ENCODE measurements around the gene RNF180.
A peak's percentile ranks its signal among the peaks of the same experiment; 100 is the strongest.
"Not testable (repeated sequence)": the region's sequence is repeated elsewhere in the genome, so short reads cannot be mapped to it uniquely, and the experiment has no call there.

RNF180 gene

GRCh38 chr5:64180661-64181343 lies 15.2 kb downstream of the RNF180 start:
- DNase-seq = no peak

- DNase-seq = no peak
Observed at GRCh38 chr5:64181440-64181839, 15.8 kb downstream of the RNF180 start.

- no peak for DNase-seq
Observed at GRCh38 chr5:64183956-64184355, 18.3 kb downstream of the RNF180 start.

- DNase-seq = no peak
Observed at GRCh38 chr5:64184832-64185231, 19.2 kb downstream of the RNF180 start.

- DNase-seq = no peak
Observed at GRCh38 chr5:64188776-64189175, 23.1 kb downstream of the RNF180 start.

GRCh38 chr5:64190562-64191306 lies 25.1 kb downstream of the RNF180 start:
- DNase-seq = no peak

GRCh38 chr5:64195981-64196380 lies 30.3 kb downstream of the RNF180 start:
- DNase-seq = no peak

GRCh38 chr5:64199425-64199824 lies 33.8 kb downstream of the RNF180 start:
- DNase-seq = no peak

GRCh38 chr5:64201996-64202395 lies 36.4 kb downstream of the RNF180 start:
- DNase-seq = no peak

GRCh38 chr5:64206653-64207052 lies 41.0 kb downstream of the RNF180 start:
- DNase-seq = no peak

- peak in 1 of 2 donors; percentile 11 for DNase-seq
Observed at GRCh38 chr5:64207978-64208377, 42.3 kb downstream of the RNF180 start.

- DNase-seq = no peak
Observed at GRCh38 chr5:64209353-64209752, 43.7 kb downstream of the RNF180 start.

GRCh38 chr5:64210866-64211265 lies 45.2 kb downstream of the RNF180 start:
- DNase-seq = peak in 1 of 2 donors; percentile 17

GRCh38 chr5:64213011-64213410 lies 47.4 kb downstream of the RNF180 start:
- DNase-seq = no peak

- DNase-seq = peak in 1 of 2 donors; percentile 5
Observed at GRCh38 chr5:64213531-64213930, 47.9 kb downstream of the RNF180 start.

GRCh38 chr5:64214132-64214531 lies 48.5 kb downstream of the RNF180 start:
- DNase-seq = no peak

GRCh38 chr5:64221911-64222310 lies 56.3 kb downstream of the RNF180 start:
- DNase-seq = no peak

- DNase-seq = not testable (repeated sequence)
Observed at GRCh38 chr5:64225286-64225981, 59.8 kb downstream of the RNF180 start.

- not testable (repeated sequence) for DNase-seq
Observed at GRCh38 chr5:64227131-64227537, 61.5 kb downstream of the RNF180 start.

GRCh38 chr5:64229163-64229774 lies 63.6 kb downstream of the RNF180 start:
- peak in 1 of 2 donors; percentile 44 for DNase-seq

GRCh38 chr5:64260756-64261155 lies 95.1 kb downstream of the RNF180 start:
- DNase-seq = no peak

- DNase-seq = no peak
Observed at GRCh38 chr5:64269164-64269563, 103.5 kb downstream of the RNF180 start.

- no peak for DNase-seq
Observed at GRCh38 chr5:64273276-64273675, 107.6 kb downstream of the RNF180 start.
